ENCODE results near the gene RNF138. TPM values are rescaled to one million over a fixed set of nuclear protein-coding genes. Genes with fewer than 3 reads are reported as not detected.
A peak's percentile ranks its signal among the peaks of the same experiment; 100 is the strongest.

RNF138 gene
- total RNA-seq, 1 experiment from 2014 or later: 26.4 TPM

- peak; percentile 20 to 51 for DNase-seq
- peaks cover 5% of the 10 kb centered on the region for H3K36me3 Mint-ChIP-seq (ENCODE audit: insufficient read depth, unreplicated experiment)
- Histone ChIP-seq H3K4me1 (peaks cover 6% of the 10 kb centered on the region), H3K36me3 (ENCODE audit: control insufficient read depth, insufficient read depth, low read length) (no peaks in the 10 kb centered on the region), H3K4me3 (ENCODE audit: low read depth, low read length) (no peak overlapping the region), H3K27me3 (replicated peaks; ENCODE audit: control insufficient read depth, insufficient read depth, low read length) (no peaks in the 10 kb centered on the region), H3K9me3 (no peaks in the 10 kb centered on the region)
- peaks cover 7% of the 10 kb centered on the region for H3K4me1 Mint-ChIP-seq (ENCODE audit: low read depth, unreplicated experiment)
- H3K4me3 Mint-ChIP-seq (ENCODE audit: unreplicated experiment): no peak overlapping the region
- no peak for TF ChIP-seq CTCF (IDR thresholded peaks at IDR 0.05; ENCODE audit: insufficient read depth in 1 of 2, low read depth in 1 of 2, low read length in 1 of 2, severe bottlenecking in 1 of 2, unreplicated experiment in 1 of 2)
- POLR2A ChIA-PET: no interaction called here
- intact Hi-C loops (cut with micrococcal nuclease; ENCODE audit: unreplicated experiment): no loop called here
- H3K27ac Mint-ChIP-seq (ENCODE audit: unreplicated experiment): no peak overlapping the region
- CTCF ChIA-PET: no interaction called here
- no peaks in the 10 kb centered on the region for H3K9me3 Mint-ChIP-seq (ENCODE audit: unreplicated experiment)
- BruUV-seq (replicated peaks): no TSS peak
- no peaks in the 10 kb centered on the region for H3K27me3 Mint-ChIP-seq (ENCODE audit: insufficient read depth, unreplicated experiment)
Observed at GRCh38 chr18:32160547-32160946, 68.9 kb downstream of the RNF138 start.

DNA sequence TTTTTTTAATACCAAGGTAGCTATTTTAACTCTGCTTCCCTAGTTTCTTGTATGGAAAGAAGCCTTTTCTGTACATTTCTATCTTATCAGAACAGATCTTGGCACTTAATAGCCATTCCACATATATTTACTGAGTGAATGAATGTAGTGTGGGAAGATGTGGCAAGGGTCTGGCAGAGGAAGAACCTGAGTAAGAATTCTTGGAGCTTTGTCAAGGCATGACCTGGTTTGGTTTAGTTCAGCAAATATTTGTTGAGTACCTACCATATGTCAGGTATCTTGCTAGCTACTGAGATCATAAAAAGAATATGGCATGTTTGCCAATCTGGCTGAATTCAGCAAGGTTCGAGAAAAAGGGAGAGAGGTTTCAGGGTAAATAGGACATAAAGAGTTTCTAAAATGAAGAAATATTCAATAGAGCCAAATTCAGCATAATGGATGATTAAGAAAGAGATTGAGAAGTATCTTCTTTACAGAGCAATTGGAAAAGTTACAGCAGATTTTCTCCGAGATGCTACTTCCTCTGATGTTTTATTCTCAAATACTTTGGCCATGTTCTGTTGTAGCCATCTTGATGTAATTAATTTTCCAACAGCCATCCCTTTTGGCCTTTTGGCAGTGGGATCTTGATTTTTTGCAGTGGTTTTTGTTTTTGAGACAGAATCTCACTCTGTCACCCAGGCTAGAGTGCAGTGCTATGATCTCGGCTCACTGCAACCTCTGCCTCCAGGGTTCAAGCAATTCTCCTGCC lies 76.5 kb downstream of the RNF138 start:
- H3K27ac Mint-ChIP-seq (ENCODE audit: unreplicated experiment): no peak overlapping the region
- TF ChIP-seq CTCF (IDR thresholded peaks at IDR 0.05; ENCODE audit: insufficient read depth in 1 of 2, low read depth in 1 of 2, low read length in 1 of 2, severe bottlenecking in 1 of 2, unreplicated experiment in 1 of 2): no peak
- POLR2A ChIA-PET: no interaction called here
- H3K4me3 ChIP-seq (ENCODE audit: low read depth, low read length): no peak overlapping the region
- no peaks in the 10 kb centered on the region for H3K4me1 ChIP-seq
- H3K4me1 Mint-ChIP-seq (ENCODE audit: low read depth, unreplicated experiment): no peaks in the 10 kb centered on the region
- H3K27me3 ChIP-seq (replicated peaks; ENCODE audit: control insufficient read depth, insufficient read depth, low read length): no peaks in the 10 kb centered on the region
- H3K9me3 Mint-ChIP-seq (ENCODE audit: unreplicated experiment): no peaks in the 10 kb centered on the region
- no TSS peak for BruUV-seq (replicated peaks)
- no peaks in the 10 kb centered on the region for H3K36me3 ChIP-seq (ENCODE audit: control insufficient read depth, insufficient read depth, low read length)
- H3K27me3 Mint-ChIP-seq (ENCODE audit: insufficient read depth, unreplicated experiment): peaks cover 3% of the 10 kb centered on the region
- intact Hi-C loops (cut with micrococcal nuclease; ENCODE audit: unreplicated experiment): no loop called here
- CTCF ChIA-PET: no interaction called here
- DNase-seq: no peak
- H3K9me3 ChIP-seq: no peaks in the 10 kb centered on the region
- H3K4me3 Mint-ChIP-seq (ENCODE audit: unreplicated experiment): no peak overlapping the region
- H3K36me3 Mint-ChIP-seq (ENCODE audit: insufficient read depth, unreplicated experiment): no peaks in the 10 kb centered on the region

DNA sequence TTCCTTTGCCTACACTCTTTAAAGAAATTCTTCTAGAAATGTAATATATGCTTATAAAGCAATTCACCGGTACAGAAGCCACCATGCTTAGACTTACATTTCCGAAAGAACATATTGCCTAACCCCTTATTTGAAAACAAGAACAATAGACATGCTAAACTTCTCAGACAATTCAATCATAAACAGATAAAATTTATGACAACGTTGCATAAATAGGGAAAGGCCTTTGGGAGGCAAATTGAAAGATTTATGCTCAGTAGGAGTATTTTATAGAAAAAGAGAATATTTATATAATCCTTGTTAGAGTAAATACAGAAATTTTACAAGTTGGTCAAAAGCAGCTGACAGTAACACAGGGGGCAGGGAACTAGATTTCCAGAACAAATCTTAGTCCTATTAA lies 82.0 kb downstream of the RNF138 start:
- Histone ChIP-seq H3K4me1 (no peaks in the 10 kb centered on the region), H3K27me3 (replicated peaks; ENCODE audit: control insufficient read depth, insufficient read depth, low read length) (no peaks in the 10 kb centered on the region), H3K4me3 (ENCODE audit: low read depth, low read length) (no peak overlapping the region), H3K36me3 (ENCODE audit: control insufficient read depth, insufficient read depth, low read length) (no peaks in the 10 kb centered on the region), H3K9me3 (no peaks in the 10 kb centered on the region)
- no peak for TF ChIP-seq CTCF (IDR thresholded peaks at IDR 0.05; ENCODE audit: insufficient read depth in 1 of 2, low read depth in 1 of 2, low read length in 1 of 2, severe bottlenecking in 1 of 2, unreplicated experiment in 1 of 2)
- H3K4me3 Mint-ChIP-seq (ENCODE audit: unreplicated experiment): no peak overlapping the region
- no peaks in the 10 kb centered on the region for H3K4me1 Mint-ChIP-seq (ENCODE audit: low read depth, unreplicated experiment)
- POLR2A ChIA-PET: no interaction called here
- no peak for DNase-seq
- no peaks in the 10 kb centered on the region for H3K36me3 Mint-ChIP-seq (ENCODE audit: insufficient read depth, unreplicated experiment)
- no peak overlapping the region for H3K27ac Mint-ChIP-seq (ENCODE audit: unreplicated experiment)
- BruUV-seq (replicated peaks): no TSS peak
- H3K27me3 Mint-ChIP-seq (ENCODE audit: insufficient read depth, unreplicated experiment): peaks cover 3% of the 10 kb centered on the region
- CTCF ChIA-PET: no interaction called here
- intact Hi-C loops (cut with micrococcal nuclease; ENCODE audit: unreplicated experiment): no loop called here
- H3K9me3 Mint-ChIP-seq (ENCODE audit: unreplicated experiment): no peaks in the 10 kb centered on the region

All from Caco-2 (cell line).